Measurements from ENCODE around the gene TUBA1C. TPM values are rescaled to one million over a fixed set of nuclear protein-coding genes. Genes with fewer than 3 reads are reported as not detected.

TUBA1C gene
- total and polyA plus RNA-seq, 2 of the 4 experiments (the other 2 are of a cell fraction), result 1,420 to 2,555 TPM

DNA sequence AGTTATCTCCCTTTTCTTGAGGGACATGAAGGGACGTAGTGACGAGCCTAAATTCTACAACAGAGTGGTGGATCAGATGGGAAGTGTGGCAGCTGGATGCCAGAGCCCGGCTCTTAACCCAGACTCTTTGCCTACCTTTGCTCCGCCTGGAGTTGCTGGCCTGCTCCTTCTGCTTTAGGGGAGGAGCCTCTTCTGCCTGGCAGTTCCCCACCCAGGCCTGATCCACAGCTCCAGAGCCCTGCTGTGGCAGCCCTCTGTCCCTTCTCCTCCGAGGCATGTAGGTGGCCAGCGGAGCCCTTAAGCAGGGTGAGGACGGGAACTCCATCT lies 27.8 kb downstream of the TUBA1C start:
- no peaks in the 10 kb centered on the region for H3K79me1 ChIP-seq (ENCODE audit: low read depth in 1 of 2, low read length in 2 of 2)
- POLR2A ChIA-PET (ENCODE audit: unreplicated experiment), result no interaction called here

More for the DNA sequence above, 27.8 kb downstream of the TUBA1C start:
- Histone ChIP-seq H3K9me3 (ENCODE audit: control insufficient read depth, insufficient read depth, low read length) (peaks cover 6% of the 10 kb centered on the region; the same call in 1 of the 2 replicates), H3K4me3 (ENCODE audit: insufficient read depth, low read depth, low read length) (no peak overlapping the region), H3K9me1 (ENCODE audit: insufficient read depth, low read length) (no peaks in the 10 kb centered on the region), H4K91ac (ENCODE audit: insufficient read depth, low read depth, low read length) (no peak overlapping the region), H4K8ac (ENCODE audit: low read depth in 2 of 2, low read length in 2 of 2) (no peak overlapping the region), H3K9ac (ENCODE audit: low read depth, low read length) (no peak overlapping the region), H2AK5ac (ENCODE audit: low read depth, low read length) (no peak overlapping the region), H2BK20ac (ENCODE audit: low read depth, low read length) (no peak overlapping the region), H3K4ac (ENCODE audit: low read depth, low read length) (no peak overlapping the region), H3K14ac (replicated peaks; ENCODE audit: low read depth, low read length) (no peak overlapping the region), H4K5ac (ENCODE audit: low read depth, low read length) (no peak overlapping the region), H4K20me1 (ENCODE audit: insufficient read depth, low read length) (no peaks in the 10 kb centered on the region), H2BK120ac (ENCODE audit: low read depth, low read length) (no peak overlapping the region), H3K36me3 (ENCODE audit: control insufficient read depth, insufficient read depth, low read length) (no peaks in the 10 kb centered on the region), H2BK5ac (ENCODE audit: low read depth, low read length, poor library complexity, severe bottlenecking) (no peak overlapping the region), H3K27ac (ENCODE audit: insufficient read depth, low read length) (no peak overlapping the region), H3K18ac (ENCODE audit: low read depth, low read length) (no peak overlapping the region), H3K4me1 (ENCODE audit: control insufficient read depth, insufficient read depth, low read length) (peaks cover 7% of the 10 kb centered on the region), H2BK15ac (ENCODE audit: low read depth, low read length) (no peak overlapping the region), H3K4me2 (ENCODE audit: low read depth, low read length) (no peak overlapping the region), H3K23ac (ENCODE audit: low read depth, low read length) (no peak overlapping the region), H2AK9ac (replicated peaks; ENCODE audit: low read depth, low read length, poor library complexity) (no peak overlapping the region), H3K27me3 (ENCODE audit: control insufficient read depth, insufficient read depth, low read length) (peaks cover 52% of the 10 kb centered on the region), H3K56ac (ENCODE audit: extremely low read depth, insufficient read depth, low read length) (no peak overlapping the region), H2AFZ (replicated peaks; ENCODE audit: low read length, poor library complexity) (no peak overlapping the region)
- in situ Hi-C loops (cut with MboI; ENCODE audit: low sequenced_read_pairs) (no loop called here), dilution Hi-C loops (cut with HindIII; ENCODE audit: low sequenced_read_pairs, unreplicated experiment) (no loop called here), intact Hi-C loops (cut with micrococcal nuclease) (no loop called here)
- BruUV-seq (replicated peaks), result no TSS peak
- ATAC-seq (ENCODE audit: low read depth) (no peak), DNase-seq (no peak)
- WGBS, 2 experiments (ENCODE audit: extremely low coverage in 2 of 2, insufficient read length in 1 of 2), result 53% methylated on average over 2 of the region's 7 CpGs; no CpG with 5 or more reads in 1 of the 2 experiments
- CTCF ChIA-PET, result interaction anchor here (1.0 kb wide), 1 partner anchor 66 kb away, joined by 3 read pairs; no protein-coding TSS in a partner anchor
- TF ChIP-seq RFX5 (IDR thresholded peaks at IDR 0.05; ENCODE audit: low read depth, low read length), result no peak
- TF ChIP-seq, protein P1, sequence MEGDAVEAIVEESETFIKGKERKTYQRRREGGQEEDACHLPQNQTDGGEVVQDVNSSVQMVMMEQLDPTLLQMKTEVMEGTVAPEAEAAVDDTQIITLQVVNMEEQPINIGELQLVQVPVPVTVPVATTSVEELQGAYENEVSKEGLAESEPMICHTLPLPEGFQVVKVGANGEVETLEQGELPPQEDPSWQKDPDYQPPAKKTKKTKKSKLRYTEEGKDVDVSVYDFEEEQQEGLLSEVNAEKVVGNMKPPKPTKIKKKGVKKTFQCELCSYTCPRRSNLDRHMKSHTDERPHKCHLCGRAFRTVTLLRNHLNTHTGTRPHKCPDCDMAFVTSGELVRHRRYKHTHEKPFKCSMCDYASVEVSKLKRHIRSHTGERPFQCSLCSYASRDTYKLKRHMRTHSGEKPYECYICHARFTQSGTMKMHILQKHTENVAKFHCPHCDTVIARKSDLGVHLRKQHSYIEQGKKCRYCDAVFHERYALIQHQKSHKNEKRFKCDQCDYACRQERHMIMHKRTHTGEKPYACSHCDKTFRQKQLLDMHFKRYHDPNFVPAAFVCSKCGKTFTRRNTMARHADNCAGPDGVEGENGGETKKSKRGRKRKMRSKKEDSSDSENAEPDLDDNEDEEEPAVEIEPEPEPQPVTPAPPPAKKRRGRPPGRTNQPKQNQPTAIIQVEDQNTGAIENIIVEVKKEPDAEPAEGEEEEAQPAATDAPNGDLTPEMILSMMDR (conservative IDR thresholded peaks at IDR 0.05; ENCODE audit: low read depth, low read length), result no peak
- TF ChIP-seq MXI1 (IDR thresholded peaks at IDR 0.05; ENCODE audit: borderline replicate concordance, low read depth, low read length), result no peak
- TF ChIP-seq FOS (IDR thresholded peaks at IDR 0.05; ENCODE audit: low read depth, low read length), result no peak
- TF ChIP-seq NFE2L2 (IDR thresholded peaks at IDR 0.05; ENCODE audit: low read depth, low read length), result no peak
- no peak for TF ChIP-seq CEBPB (IDR thresholded peaks at IDR 0.05; ENCODE audit: low read depth, low read length)
- TF ChIP-seq BHLHE40 (IDR thresholded peaks at IDR 0.05; ENCODE audit: low read depth, low read length), result no peak
- no peak for TF ChIP-seq RAD21 (IDR thresholded peaks at IDR 0.05; ENCODE audit: low read length)

Measured in IMR-90 (cell line).